GM12878 (cell line): ENCODE results near the gene RFT1.

Source experiments
- BMI1 ChIP-seq: fragments of 450-650 bp; IDR thresholded peaks from 2 replicates; pipeline ENCODE4 v1.6.1; 2016; ENCODE audit warnings: mild to moderate bottlenecking, moderate library complexity, borderline replicate concordance
- CHD4 ChIP-seq: fragments of 200-600 bp; sonication (generic); IDR thresholded peaks from 2 replicates; pipeline ENCODE4 v1.6.1; 2016; ENCODE audit warnings: mild to moderate bottlenecking
- HDGF ChIP-seq: fragments of 450-650 bp; IDR thresholded peaks from 2 replicates; pipeline ENCODE4 v1.6.1; 2016; ENCODE audit warnings: antibody characterized with exemption
- MAX ChIP-seq: IDR thresholded peaks from 2 replicates; pipeline ENCODE4 v1.6.1; 2012; ENCODE audit warnings: low read depth, low read length, improper control_type of control experiment
- POLR2AphosphoS5 ChIP-seq: IDR thresholded peaks from 2 replicates; pipeline ENCODE4 v1.6.1; 2011; ENCODE audit warnings: mild to moderate bottlenecking, low read length, inconsistent platforms
- RUNX3 ChIP-seq: IDR thresholded peaks from 2 replicates; pipeline ENCODE4 v1.6.1; 2012; ENCODE audit warnings: low read length, inconsistent platforms
- SP1 ChIP-seq: IDR thresholded peaks from one replicate; pipeline ENCODE4 v1.6.1; 2011; ENCODE audit warnings: low read depth, low read length
- TARDBP ChIP-seq: IDR thresholded peaks from 2 replicates; pipeline ENCODE4 v1.6.1; 2016; ENCODE audit warnings: borderline replicate concordance
- TF ChIP-seq, protein P1 (sequence below), 3 experiments: IDR thresholded peaks in 2 of 3; conservative IDR thresholded peaks in 1 of 3; 2 replicates each; pipeline ENCODE4 v1.5.1; 2011; ENCODE audit warnings: low read depth in 3 of 3, low read length in 3 of 3, mild to moderate bottlenecking in 3 of 3, control low read depth in 2 of 3, moderate library complexity in 2 of 3, inconsistent platforms in 1 of 3, mixed read lengths in 1 of 3; ENCODE audit not compliant: control insufficient read depth in 2 of 3, insufficient read depth in 1 of 3; ENCODE audit errors: extremely low read depth in 1 of 3
- TF ChIP-seq, protein P2 (sequence below): fragments of 450-650 bp; IDR thresholded peaks from 2 replicates; pipeline ENCODE4 v1.6.1; 2017; ENCODE audit warnings: borderline replicate concordance

DNA sequence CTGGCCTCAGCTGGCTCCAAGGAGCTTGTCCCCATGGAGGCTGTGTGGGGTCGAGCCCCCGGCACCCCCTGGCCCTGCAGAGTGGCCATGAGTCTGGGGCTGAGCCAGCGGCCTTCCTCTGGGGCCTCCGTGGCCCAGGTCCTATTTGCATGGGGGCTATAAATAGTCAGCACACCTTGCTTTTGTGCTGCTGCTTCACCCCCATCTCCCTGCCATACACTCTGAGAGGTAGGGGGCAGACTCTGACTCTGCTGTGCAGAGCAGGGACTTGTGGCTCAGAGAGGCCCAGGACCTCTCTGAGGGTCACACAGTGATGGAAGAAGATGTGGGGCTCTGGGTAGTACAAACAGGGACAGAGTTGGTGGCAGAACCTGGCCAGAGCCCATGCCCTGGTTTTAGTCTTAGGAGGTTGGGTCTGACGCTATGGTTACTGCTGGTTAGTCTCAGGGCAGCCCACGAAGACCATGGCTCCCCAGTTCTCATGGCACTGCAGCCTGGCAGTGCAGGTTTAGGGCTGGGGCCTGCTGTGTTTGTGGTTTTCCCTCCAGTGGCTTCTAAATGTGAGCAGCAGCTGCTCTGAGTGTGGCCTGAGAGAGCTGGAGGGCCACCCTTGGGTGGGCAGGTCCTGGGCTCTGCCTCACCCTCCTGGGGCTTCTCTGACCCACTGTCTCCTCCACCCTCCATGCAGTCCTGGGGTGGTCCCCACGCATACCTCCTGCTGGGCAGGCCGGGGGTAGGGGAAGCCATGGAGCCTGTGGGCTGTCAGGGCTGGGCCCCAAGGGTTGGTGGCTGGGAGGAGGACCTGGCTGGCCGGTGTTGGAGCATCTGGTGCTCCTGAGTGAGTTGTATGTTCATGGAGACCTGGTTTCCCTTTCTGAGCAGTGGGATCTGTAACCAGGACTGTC lies 44.4 kb upstream of the RFT1 start:
- TF ChIP-seq, protein P1, sequence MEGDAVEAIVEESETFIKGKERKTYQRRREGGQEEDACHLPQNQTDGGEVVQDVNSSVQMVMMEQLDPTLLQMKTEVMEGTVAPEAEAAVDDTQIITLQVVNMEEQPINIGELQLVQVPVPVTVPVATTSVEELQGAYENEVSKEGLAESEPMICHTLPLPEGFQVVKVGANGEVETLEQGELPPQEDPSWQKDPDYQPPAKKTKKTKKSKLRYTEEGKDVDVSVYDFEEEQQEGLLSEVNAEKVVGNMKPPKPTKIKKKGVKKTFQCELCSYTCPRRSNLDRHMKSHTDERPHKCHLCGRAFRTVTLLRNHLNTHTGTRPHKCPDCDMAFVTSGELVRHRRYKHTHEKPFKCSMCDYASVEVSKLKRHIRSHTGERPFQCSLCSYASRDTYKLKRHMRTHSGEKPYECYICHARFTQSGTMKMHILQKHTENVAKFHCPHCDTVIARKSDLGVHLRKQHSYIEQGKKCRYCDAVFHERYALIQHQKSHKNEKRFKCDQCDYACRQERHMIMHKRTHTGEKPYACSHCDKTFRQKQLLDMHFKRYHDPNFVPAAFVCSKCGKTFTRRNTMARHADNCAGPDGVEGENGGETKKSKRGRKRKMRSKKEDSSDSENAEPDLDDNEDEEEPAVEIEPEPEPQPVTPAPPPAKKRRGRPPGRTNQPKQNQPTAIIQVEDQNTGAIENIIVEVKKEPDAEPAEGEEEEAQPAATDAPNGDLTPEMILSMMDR (IDR thresholded peaks at IDR 0.05 in 2 of 3, conservative IDR thresholded peaks at IDR 0.05 in 1 of 3; ENCODE audit: control insufficient read depth in 2 of 3, extremely low read depth in 1 of 3, insufficient read depth in 1 of 3, low read depth in 3 of 3, low read length in 3 of 3), result peak; percentile 20 to 45 (median 34); a peak in 5 of 6 replicates
- TF ChIP-seq BMI1 (no peak), MAX (no peak), HDGF (no peak), SP1 (no peak), RUNX3 (peak; percentile 49), CHD4 (no peak), TARDBP (no peak), POLR2AphosphoS5 (no peak)
- TF ChIP-seq, protein P2, sequence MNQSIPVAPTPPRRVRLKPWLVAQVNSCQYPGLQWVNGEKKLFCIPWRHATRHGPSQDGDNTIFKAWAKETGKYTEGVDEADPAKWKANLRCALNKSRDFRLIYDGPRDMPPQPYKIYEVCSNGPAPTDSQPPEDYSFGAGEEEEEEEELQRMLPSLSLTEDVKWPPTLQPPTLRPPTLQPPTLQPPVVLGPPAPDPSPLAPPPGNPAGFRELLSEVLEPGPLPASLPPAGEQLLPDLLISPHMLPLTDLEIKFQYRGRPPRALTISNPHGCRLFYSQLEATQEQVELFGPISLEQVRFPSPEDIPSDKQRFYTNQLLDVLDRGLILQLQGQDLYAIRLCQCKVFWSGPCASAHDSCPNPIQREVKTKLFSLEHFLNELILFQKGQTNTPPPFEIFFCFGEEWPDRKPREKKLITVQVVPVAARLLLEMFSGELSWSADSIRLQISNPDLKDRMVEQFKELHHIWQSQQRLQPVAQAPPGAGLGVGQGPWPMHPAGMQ, result no peak
